Activated B cell treated with CpG ODN at 0.5 μM for 24 hours (primary cell): ENCODE data around the gene C2orf49. TPM values are rescaled to one million over a fixed set of nuclear protein-coding genes. Genes with fewer than 3 reads are reported as not detected.

ENCODE experiments used
- ATAC-seq: fragments of 200-7000 bp; cut with Tn5 transposase; one replicate; pipeline ENCODE4 v1.10.0; 2021; ENCODE audit warnings: low read depth, mild to moderate bottlenecking, moderate library complexity
- CTCF ChIA-PET: fragments of 350-600 bp; sonication (Branson Sonifier 250); formaldehyde crosslinking; loops from one replicate; lab custom pipeline; 2021; ENCODE audit warnings: antibody characterized with exemption; lab: Charles Lee
- POLR2A ChIA-PET: fragments of 350-600 bp; sonication (Branson Sonifier 250); formaldehyde crosslinking; loops from one replicate; lab custom pipeline; 2021; ENCODE audit warnings: antibody characterized with exemption; lab: Charles Lee
- DNase-seq: peaks from one replicate; pipeline ENCODE4 v3.0.0; 2022
- H3K27ac Mint-ChIP-seq: one replicate; pipeline ENCODE4 v1.8.0; 2020; ENCODE audit warnings: mixed read lengths
- H3K27me3 Mint-ChIP-seq: one replicate; pipeline ENCODE4 v1.8.0; 2021; ENCODE audit warnings: mixed read lengths
- H3K36me3 Mint-ChIP-seq: one replicate; pipeline ENCODE4 v1.8.0; 2021; ENCODE audit warnings: low read depth, mixed read lengths
- H3K4me1 Mint-ChIP-seq: one replicate; pipeline ENCODE4 v1.8.0; 2021; ENCODE audit warnings: mixed read lengths
- H3K4me3 Mint-ChIP-seq: one replicate; pipeline ENCODE4 v1.8.0; 2020; ENCODE audit warnings: mild to moderate bottlenecking, mixed read lengths
- H3K9me3 Mint-ChIP-seq: one replicate; pipeline ENCODE4 v1.8.0; 2020; ENCODE audit warnings: mixed read lengths
- intact Hi-C: fragments of 100-400 bp; cut with micrococcal nuclease; formaldehyde crosslinking; loops from one replicate; pipeline ENCODE4 v1.15.1; 2024
- total RNA-seq: library from RNA; stranded (reverse); gene quantifications from 2 replicates; pipeline ENCODE4 v1.2.3, GENCODE V29; 2022
- TF ChIP-seq, protein P1 (sequence below): fragments of 200-600 bp; IDR thresholded peaks from one replicate; pipeline ENCODE4 v1.8.0; 2022; ENCODE audit warnings: antibody characterized with exemption, mild to moderate bottlenecking

The C2orf49 gene
- total RNA-seq, 1 donor from 2014 or later = 23.8 TPM

GRCh38 chr2:105381101-105381668 lies 43.8 kb downstream of the C2orf49 start:
- no peak overlapping the region for H3K4me3 Mint-ChIP-seq
- intact Hi-C loops = no loop called here
- no peaks in the 10 kb centered on the region for H3K9me3 Mint-ChIP-seq
- no peak overlapping the region for H3K27ac Mint-ChIP-seq
- CTCF ChIA-PET = no interaction called here
- H3K36me3 Mint-ChIP-seq = no peaks in the 10 kb centered on the region
- TF ChIP-seq, protein P1, sequence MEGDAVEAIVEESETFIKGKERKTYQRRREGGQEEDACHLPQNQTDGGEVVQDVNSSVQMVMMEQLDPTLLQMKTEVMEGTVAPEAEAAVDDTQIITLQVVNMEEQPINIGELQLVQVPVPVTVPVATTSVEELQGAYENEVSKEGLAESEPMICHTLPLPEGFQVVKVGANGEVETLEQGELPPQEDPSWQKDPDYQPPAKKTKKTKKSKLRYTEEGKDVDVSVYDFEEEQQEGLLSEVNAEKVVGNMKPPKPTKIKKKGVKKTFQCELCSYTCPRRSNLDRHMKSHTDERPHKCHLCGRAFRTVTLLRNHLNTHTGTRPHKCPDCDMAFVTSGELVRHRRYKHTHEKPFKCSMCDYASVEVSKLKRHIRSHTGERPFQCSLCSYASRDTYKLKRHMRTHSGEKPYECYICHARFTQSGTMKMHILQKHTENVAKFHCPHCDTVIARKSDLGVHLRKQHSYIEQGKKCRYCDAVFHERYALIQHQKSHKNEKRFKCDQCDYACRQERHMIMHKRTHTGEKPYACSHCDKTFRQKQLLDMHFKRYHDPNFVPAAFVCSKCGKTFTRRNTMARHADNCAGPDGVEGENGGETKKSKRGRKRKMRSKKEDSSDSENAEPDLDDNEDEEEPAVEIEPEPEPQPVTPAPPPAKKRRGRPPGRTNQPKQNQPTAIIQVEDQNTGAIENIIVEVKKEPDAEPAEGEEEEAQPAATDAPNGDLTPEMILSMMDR = no peak
- peaks cover 3% of the 10 kb centered on the region for H3K27me3 Mint-ChIP-seq
- DNase-seq (no peak), ATAC-seq (no peak)
- no peaks in the 10 kb centered on the region for H3K4me1 Mint-ChIP-seq
- POLR2A ChIA-PET = no interaction called here

DNA sequence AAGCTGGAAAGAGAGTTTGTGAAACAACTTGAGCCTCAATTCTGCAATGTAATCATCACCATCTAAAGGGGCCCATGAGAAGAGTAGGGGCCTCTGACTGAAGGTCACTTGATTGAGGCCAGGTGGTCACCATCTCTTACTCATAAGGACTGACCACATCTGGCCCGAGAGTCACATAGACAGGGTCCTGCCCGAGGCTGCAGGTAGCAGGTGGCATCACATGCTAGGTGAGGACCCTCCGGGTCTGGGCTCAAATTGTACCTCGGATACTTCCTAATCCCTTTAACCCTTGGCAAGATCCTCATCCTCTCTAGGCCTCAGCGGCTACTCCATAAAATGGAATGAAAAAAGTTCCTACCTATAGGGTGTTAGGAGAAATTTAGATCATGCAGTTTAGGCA lies 44.8 kb downstream of the C2orf49 start:
- DNase-seq (no peak), ATAC-seq (no peak)
- Mint-ChIP-seq H3K36me3 (no peaks in the 10 kb centered on the region), H3K4me1 (no peaks in the 10 kb centered on the region), H3K9me3 (no peaks in the 10 kb centered on the region), H3K4me3 (no peak overlapping the region), H3K27me3 (peaks cover 3% of the 10 kb centered on the region), H3K27ac (no peak overlapping the region)
- intact Hi-C loops = no loop called here
- TF ChIP-seq, protein P1 = no peak
- POLR2A ChIA-PET = no interaction called here
- CTCF ChIA-PET = no interaction called here

- ChIA-PET CTCF (no interaction called here), POLR2A (no interaction called here)
- intact Hi-C loops = no loop called here
- peaks cover 6% of the 10 kb centered on the region for H3K27me3 Mint-ChIP-seq
- TF ChIP-seq, protein P1 = no peak
- ATAC-seq (no peak), DNase-seq (no peak)
- no peaks in the 10 kb centered on the region for H3K4me1 Mint-ChIP-seq
- no peaks in the 10 kb centered on the region for H3K36me3 Mint-ChIP-seq
- H3K27ac Mint-ChIP-seq = no peak overlapping the region
- H3K9me3 Mint-ChIP-seq = no peaks in the 10 kb centered on the region
- H3K4me3 Mint-ChIP-seq = no peak overlapping the region
Observed at GRCh38 chr2:105383432-105384166, 46.3 kb downstream of the C2orf49 start.

DNA sequence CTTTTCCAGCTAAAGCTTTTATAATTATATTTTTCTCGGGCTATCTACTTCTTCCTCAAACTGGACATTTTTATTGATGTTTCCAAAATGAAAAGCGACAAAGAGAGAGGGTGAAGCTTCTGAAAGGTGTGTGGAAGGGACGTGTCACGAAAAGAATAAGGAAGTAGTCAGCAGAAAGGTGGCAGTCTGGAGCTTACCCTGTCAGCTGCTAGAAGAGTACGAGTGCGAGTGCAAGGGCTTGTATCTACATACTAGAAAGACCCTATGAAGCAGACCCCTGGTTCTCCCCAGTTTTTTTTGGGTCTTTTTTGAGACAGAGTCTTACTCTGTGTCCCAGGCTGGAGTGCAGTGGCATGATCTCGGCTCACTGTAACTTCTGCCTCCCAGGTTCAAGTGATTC lies 46.9 kb downstream of the C2orf49 start:
- no peak for ATAC-seq
- TF ChIP-seq, protein P1 = no peak
- intact Hi-C loops = no loop called here
- ChIA-PET CTCF (no interaction called here), POLR2A (no interaction called here)
- DNase-seq = no peak
- no peak overlapping the region for H3K4me3 Mint-ChIP-seq
- H3K9me3 Mint-ChIP-seq = no peaks in the 10 kb centered on the region
- no peaks in the 10 kb centered on the region for H3K36me3 Mint-ChIP-seq
- H3K27ac Mint-ChIP-seq = no peak overlapping the region
- H3K27me3 Mint-ChIP-seq = peaks cover 6% of the 10 kb centered on the region
- no peaks in the 10 kb centered on the region for H3K4me1 Mint-ChIP-seq

- DNase-seq (no peak), ATAC-seq (no peak)
- Mint-ChIP-seq H3K27me3 (peaks cover 3% of the 10 kb centered on the region), H3K4me1 (no peaks in the 10 kb centered on the region), H3K27ac (no peak overlapping the region), H3K36me3 (no peaks in the 10 kb centered on the region), H3K4me3 (no peak overlapping the region), H3K9me3 (no peaks in the 10 kb centered on the region)
- ChIA-PET CTCF (no interaction called here), POLR2A (no interaction called here)
- intact Hi-C loops = no loop called here
- TF ChIP-seq, protein P1 = no peak
Observed at GRCh38 chr2:105384861-105385260, 47.5 kb downstream of the C2orf49 start.
